ENCODE results near the gene AMY2A.
"Not testable (repeated sequence)": the region's sequence is repeated elsewhere in the genome, so short reads cannot be mapped to it uniquely, and the experiment has no call there.

Gene AMY2A

DNA sequence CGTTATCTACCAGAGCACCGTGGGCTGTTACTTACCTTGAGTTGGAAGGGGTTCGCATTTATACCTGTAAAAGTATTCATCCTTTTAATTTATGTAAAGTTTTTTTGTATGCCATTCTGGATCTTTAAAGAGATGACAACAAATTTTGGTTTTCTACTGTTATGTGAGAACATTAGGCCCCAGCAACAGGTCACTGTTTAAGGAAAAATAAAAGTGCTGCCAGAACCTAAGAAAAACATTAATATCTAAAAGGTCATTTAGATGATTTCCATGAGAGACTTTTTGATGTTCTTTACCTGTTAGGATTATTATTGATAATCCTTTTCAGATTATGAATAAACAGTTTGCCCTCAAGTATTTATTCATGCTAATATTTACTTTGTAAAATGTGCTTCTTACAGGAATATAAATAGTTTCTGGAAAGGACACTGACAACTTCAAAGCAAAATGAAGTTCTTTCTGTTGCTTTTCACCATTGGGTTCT lies at the start of gene AMY2A:
TSS of gene AMY2A (plus strand) at position 434 of the 484 bp plus-strand sequence. CDS start at position 448, 14 bp downstream.
- H3K4me3 ChIP-seq (ENCODE audit: control insufficient read depth, low read depth, low read length); DNase-seq (ENCODE audit: low read depth): not testable (repeated sequence)

DNA sequence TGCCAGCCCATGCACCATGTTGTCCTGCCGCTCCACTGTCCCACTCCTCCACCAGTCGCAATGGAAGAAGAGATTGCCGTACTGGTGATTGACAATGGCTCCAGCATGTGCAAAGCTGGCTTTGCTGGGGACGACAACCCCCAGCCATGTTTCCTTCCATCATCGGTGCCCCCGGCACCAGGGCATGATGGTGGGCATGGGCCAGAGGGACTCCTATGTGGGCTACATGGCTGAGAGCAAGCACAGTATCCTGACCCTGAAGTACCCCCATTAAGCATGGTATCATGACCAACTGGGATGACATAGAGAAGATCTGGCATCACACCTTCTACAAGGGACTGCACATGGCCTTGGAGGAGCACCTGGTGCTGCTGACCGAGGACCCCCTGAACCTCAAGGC lies 47.7 kb upstream of the AMY2A start:
- H3K4me3 ChIP-seq (ENCODE audit: control insufficient read depth, low read depth, low read length), result no peak overlapping the region
- TF ChIP-seq, protein P1, sequence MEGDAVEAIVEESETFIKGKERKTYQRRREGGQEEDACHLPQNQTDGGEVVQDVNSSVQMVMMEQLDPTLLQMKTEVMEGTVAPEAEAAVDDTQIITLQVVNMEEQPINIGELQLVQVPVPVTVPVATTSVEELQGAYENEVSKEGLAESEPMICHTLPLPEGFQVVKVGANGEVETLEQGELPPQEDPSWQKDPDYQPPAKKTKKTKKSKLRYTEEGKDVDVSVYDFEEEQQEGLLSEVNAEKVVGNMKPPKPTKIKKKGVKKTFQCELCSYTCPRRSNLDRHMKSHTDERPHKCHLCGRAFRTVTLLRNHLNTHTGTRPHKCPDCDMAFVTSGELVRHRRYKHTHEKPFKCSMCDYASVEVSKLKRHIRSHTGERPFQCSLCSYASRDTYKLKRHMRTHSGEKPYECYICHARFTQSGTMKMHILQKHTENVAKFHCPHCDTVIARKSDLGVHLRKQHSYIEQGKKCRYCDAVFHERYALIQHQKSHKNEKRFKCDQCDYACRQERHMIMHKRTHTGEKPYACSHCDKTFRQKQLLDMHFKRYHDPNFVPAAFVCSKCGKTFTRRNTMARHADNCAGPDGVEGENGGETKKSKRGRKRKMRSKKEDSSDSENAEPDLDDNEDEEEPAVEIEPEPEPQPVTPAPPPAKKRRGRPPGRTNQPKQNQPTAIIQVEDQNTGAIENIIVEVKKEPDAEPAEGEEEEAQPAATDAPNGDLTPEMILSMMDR (conservative IDR thresholded peaks at IDR 0.05; ENCODE audit: control insufficient read depth, insufficient read depth, low read depth, low read length), result no peak
- DNase-seq (ENCODE audit: low read depth), result no peak

DNA sequence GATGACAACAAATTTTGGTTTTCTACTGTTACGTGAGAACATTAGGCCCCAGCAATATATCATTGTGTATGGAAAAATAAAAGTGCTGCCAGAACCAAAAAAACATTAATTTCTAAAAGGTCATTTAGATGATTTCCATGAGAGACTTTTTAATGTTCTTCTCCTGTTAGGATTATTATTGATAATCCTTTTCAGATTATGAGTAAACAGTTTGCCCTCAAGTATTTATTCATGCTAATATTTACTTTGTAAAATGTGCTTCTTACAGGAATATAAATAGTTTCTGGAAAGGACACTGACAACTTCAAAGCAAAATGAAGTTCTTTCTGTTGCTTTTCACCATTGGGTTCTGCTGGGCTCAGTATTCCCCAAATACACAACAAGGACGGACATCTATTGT lies 45.9 kb upstream of the AMY2A start, which contains the start of gene AMY2B:
TSS of gene AMY2B (plus strand) at position 301 of the 400 bp plus-strand sequence. CDS start at position 315, 14 bp downstream.
- DNase-seq (ENCODE audit: low read depth); H3K4me3 ChIP-seq (ENCODE audit: control insufficient read depth, low read depth, low read length): not testable (repeated sequence)

DNA sequence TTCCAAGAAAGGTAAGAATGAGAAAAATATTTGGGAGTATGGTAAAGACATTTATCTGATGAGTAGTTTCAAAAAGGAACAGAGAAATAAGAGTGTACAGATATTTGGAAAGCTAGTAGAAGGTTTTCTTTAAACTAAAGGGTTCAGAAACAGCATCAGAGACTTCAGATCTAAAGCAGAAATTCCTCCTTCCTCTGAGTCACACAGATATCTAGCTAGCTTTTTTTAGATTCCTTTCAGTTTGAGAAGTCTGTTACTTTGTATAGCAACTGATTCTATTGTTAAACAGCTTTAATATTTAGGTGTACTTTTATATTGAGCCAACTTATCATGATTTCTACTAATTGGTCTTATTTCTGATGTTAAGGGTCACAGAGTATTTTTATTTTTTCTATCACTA lies 41.2 kb upstream of the AMY2A start:
- DNase-seq (ENCODE audit: low read depth), result no peak
- TF ChIP-seq, protein P1 (conservative IDR thresholded peaks at IDR 0.05; ENCODE audit: control insufficient read depth, insufficient read depth, low read depth, low read length), result no peak
- H3K4me3 ChIP-seq (ENCODE audit: control insufficient read depth, low read depth, low read length), result no peak overlapping the region

DNA sequence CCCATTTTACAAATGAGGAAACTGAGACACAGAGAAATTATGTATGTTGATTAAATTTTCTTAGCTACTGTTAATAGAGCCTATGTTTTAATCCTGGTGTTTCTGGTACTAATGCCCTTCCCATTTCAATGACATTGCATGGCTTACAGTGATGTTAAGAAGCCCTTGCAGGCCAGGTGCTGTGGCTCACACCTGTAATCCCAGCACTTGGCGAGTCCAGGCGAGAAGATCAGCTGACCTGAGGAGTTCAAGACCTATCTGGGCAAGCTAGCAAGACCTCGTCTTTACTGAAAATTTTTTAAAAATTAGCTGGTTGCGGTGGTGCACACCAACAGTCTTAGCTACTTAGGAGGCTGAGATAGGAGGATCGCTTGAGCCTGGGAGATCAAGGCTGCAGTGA lies 40.4 kb upstream of the AMY2A start:
- not testable (repeated sequence) for H3K4me3 ChIP-seq (ENCODE audit: control insufficient read depth, low read depth, low read length); DNase-seq (ENCODE audit: low read depth)

DNA sequence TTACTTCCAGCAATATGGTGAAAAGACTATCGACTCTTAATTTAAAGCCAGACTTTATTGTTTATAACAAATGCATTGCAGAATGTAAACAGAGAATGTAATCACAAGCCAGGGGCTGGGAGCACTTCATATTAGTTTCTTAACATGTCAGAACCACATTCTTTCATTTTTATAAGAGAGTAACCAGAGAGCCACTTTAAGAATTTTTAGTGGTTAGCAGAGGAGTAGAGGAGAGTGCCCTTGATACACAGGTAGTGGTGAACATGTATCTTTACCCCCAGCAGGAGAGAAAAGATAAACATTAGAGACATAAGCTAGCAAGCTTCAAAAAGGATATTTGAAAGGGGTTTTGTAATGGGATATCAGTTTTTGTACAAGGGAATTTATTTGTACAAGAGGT lies 34.8 kb upstream of the AMY2A start:
- DNase-seq (ENCODE audit: low read depth), result no peak
- H3K4me3 ChIP-seq (ENCODE audit: control insufficient read depth, low read depth, low read length), result no peak overlapping the region
- TF ChIP-seq, protein P1 (conservative IDR thresholded peaks at IDR 0.05; ENCODE audit: control insufficient read depth, insufficient read depth, low read depth, low read length), result no peak

DNA sequence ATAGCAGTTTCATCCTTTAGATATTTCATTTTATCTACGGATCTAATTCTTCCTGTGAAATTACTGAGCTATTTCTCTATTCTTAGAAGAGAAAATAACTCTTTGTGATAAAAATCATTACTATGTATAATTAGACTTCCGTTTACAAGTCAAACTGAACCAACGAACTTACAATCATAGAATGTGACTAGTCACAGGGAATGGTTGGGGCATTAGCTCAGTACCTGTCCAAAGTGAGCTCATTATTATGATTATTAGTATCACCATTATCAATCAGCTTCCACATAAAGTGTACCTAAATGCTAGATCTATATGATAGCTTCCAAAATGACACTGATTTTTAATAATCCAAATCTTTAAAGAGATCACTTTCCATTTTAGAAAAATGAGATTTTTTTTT lies 33.3 kb upstream of the AMY2A start:
- TF ChIP-seq, protein P1 (conservative IDR thresholded peaks at IDR 0.05; ENCODE audit: control insufficient read depth, insufficient read depth, low read depth, low read length), result no peak
- no peak for DNase-seq (ENCODE audit: low read depth)
- H3K4me3 ChIP-seq (ENCODE audit: control insufficient read depth, low read depth, low read length), result no peak overlapping the region

DNA sequence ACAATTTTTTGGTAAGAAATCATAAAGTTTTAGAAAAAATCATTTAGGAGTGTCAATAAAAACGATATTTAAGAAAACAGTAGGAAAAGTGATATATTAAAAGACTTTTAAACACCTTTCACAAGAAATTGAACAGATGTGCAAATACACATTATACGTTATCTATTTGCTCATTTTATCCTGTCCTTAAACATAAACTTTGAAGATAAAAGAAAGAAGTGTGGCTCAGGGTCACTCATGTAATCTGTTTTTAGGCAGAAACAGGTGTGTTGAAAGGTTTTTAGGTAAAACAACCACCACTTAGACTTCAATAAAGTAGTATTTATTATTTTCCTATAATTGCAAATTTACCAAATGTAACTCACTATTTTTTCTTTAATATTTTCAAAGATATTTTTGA lies 32.7 kb upstream of the AMY2A start:
- TF ChIP-seq, protein P1 (conservative IDR thresholded peaks at IDR 0.05; ENCODE audit: control insufficient read depth, insufficient read depth, low read depth, low read length), result no peak
- no peak overlapping the region for H3K4me3 ChIP-seq (ENCODE audit: control insufficient read depth, low read depth, low read length)
- no peak for DNase-seq (ENCODE audit: low read depth)

DNA sequence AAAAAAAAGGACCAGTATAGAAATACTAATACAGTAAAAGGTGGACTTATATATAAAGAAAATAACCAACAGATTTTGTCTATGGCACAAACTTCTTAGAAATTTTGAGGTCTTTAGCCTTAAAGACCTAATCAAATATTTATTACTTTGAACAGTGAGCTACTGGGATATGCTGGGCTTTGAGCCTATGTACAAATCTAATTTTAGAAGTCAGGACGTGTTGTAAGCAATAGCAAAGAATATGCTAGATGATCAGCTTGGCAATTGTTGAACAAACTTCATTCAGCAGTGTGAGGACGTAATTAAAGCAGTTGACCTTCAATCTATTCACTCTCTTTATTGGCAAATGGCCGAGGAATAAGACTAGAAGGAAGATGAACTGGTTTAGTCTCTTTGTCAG lies 14.5 kb upstream of the AMY2A start:
- not testable (repeated sequence) for H3K4me3 ChIP-seq (ENCODE audit: control insufficient read depth, low read depth, low read length); DNase-seq (ENCODE audit: low read depth)
